ENCODE measurements around the gene UBASH3A.

The UBASH3A gene, protein sequence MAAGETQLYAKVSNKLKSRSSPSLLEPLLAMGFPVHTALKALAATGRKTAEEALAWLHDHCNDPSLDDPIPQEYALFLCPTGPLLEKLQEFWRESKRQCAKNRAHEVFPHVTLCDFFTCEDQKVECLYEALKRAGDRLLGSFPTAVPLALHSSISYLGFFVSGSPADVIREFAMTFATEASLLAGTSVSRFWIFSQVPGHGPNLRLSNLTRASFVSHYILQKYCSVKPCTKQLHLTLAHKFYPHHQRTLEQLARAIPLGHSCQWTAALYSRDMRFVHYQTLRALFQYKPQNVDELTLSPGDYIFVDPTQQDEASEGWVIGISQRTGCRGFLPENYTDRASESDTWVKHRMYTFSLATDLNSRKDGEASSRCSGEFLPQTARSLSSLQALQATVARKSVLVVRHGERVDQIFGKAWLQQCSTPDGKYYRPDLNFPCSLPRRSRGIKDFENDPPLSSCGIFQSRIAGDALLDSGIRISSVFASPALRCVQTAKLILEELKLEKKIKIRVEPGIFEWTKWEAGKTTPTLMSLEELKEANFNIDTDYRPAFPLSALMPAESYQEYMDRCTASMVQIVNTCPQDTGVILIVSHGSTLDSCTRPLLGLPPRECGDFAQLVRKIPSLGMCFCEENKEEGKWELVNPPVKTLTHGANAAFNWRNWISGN

DNA sequence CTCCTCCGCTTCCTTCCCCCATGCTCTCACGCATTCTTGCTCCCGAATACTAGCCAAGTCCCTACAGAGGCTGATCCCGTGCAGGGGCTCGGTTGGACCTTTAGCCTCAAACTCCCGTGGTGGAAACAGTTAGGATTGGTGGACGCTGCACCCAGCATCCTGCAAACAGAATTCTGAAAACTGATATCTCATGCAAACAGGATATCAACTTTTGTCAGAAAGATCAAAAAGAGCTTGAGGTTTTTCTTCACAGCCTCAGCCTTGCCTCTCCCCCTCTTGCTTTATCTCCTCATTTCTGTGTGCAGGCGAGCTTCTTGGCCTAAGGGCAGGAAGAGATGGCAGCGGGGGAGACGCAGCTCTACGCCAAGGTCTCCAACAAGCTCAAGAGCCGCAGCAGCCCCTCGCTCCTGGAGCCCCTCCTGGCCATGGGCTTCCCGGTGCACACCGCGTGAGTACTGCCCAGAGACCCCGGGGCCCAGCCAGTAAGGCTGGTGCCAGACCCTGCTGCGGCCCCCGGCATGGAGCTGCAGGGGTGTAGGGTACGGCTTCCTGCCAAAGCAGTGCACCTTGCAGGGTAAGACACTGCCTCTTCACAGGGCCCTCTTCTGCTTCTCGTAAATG, at the start of gene UBASH3A:
Gene UBASH3A, plus strand, starts transcription at position 292 of the 621 bp plus-strand sequence. Its CDS starts 44 bp downstream, at position 336.
- H3K4me1 ChIP-seq (ENCODE audit: insufficient read depth, insufficient read length) = peaks cover 6% of the 10 kb centered on the region
- no peak within 1 kb of the TSS for H3K4me3 ChIP-seq (ENCODE audit: insufficient read length, low read depth)
- peaks cover 9% of the 10 kb centered on the region for H3K9me3 ChIP-seq (ENCODE audit: insufficient read depth, low read length)
- H3K36me3 ChIP-seq (ENCODE audit: insufficient read depth, insufficient read length, low read length) = no peaks in the 10 kb centered on the region
- peaks cover 2% of the 10 kb centered on the region for H3K27me3 ChIP-seq (ENCODE audit: insufficient read depth, insufficient read length)
- H3K9ac ChIP-seq (ENCODE audit: insufficient read length, low read depth) = no peak within 1 kb of the TSS
- TF ChIP-seq ZNF274 (IDR thresholded peaks at IDR 0.05; ENCODE audit: low read depth, low read length) (no peak), SUZ12 (IDR thresholded peaks at IDR 0.05; ENCODE audit: extremely low read depth, insufficient read depth, insufficient read length) (no peak), YY1 (IDR thresholded peaks at IDR 0.05; ENCODE audit: insufficient read depth, insufficient read length) (no peak)
- no peak for DNase-seq (ENCODE audit: low read depth, low spot score)

DNA sequence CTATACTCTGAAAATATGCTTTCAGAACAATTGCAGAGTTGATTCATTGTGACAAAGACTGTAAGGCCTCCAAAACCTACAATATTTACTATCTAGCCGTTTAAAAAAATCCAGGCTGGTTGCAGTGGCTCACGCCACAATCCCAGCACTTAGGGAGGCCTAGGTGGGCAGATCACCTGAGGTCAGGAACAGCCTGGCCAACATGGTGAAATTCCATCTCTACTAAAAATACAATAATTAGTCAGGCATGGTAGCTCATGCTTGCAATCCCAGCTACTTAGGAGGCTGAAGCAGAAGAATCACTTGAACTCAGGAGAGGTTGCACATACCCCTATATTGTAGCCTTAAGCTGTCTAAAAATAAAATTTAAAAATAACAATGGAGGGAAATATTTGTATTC, 47.7 kb upstream of the UBASH3A start:
- no peaks in the 10 kb centered on the region for H3K27me3 ChIP-seq (ENCODE audit: insufficient read depth, insufficient read length)
- no peak for TF ChIP-seq ZNF274 (IDR thresholded peaks at IDR 0.05; ENCODE audit: low read depth, low read length)
- TF ChIP-seq SUZ12 (IDR thresholded peaks at IDR 0.05; ENCODE audit: extremely low read depth, insufficient read depth, insufficient read length) = no peak
- no peak for TF ChIP-seq YY1 (IDR thresholded peaks at IDR 0.05; ENCODE audit: insufficient read depth, insufficient read length)

DNA sequence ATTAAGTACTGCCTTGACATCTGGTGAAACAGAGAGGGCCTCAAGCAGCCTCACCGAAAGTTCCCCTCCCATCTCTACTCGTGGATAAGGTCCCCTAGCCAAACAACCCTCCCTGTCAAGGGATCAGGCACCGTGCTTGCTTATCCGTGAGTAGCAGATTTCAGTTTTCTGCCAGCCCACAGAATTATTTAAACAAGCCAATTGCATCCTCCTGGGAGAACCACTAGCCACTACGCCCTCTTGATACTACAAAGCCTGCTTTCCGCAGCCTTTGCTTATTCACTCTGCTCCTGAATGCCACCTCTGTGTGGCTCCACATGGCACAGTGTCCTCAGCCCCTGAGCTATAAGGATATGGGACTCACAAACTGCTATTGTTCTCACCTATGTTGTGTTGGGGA, 47.1 kb upstream of the UBASH3A start:
- Histone ChIP-seq H3K9me3 (ENCODE audit: insufficient read depth, low read length) (peaks cover 8% of the 10 kb centered on the region; the same call in 1 of the 2 replicates), H3K4me1 (ENCODE audit: insufficient read depth, insufficient read length) (peaks cover 2% of the 10 kb centered on the region), H3K4me3 (ENCODE audit: insufficient read length, low read depth) (no peak overlapping the region), H3K27me3 (ENCODE audit: insufficient read depth, insufficient read length) (no peaks in the 10 kb centered on the region), H3K9ac (ENCODE audit: insufficient read length, low read depth) (no peak overlapping the region), H3K36me3 (ENCODE audit: insufficient read depth, insufficient read length, low read length) (no peaks in the 10 kb centered on the region)
- no peak for TF ChIP-seq ZNF274 (IDR thresholded peaks at IDR 0.05; ENCODE audit: low read depth, low read length)
- TF ChIP-seq YY1 (IDR thresholded peaks at IDR 0.05; ENCODE audit: insufficient read depth, insufficient read length) = no peak
- TF ChIP-seq SUZ12 (IDR thresholded peaks at IDR 0.05; ENCODE audit: extremely low read depth, insufficient read depth, insufficient read length) = no peak
- DNase-seq (ENCODE audit: low read depth, low spot score) = no peak

More for the DNA sequence above, 47.7 kb upstream of the UBASH3A start:
- Histone ChIP-seq H3K36me3 (ENCODE audit: insufficient read depth, insufficient read length, low read length) (no peaks in the 10 kb centered on the region), H3K4me3 (ENCODE audit: insufficient read length, low read depth) (no peak overlapping the region), H3K9ac (ENCODE audit: insufficient read length, low read depth) (no peak overlapping the region), H3K9me3 (ENCODE audit: insufficient read depth, low read length) (peaks cover 8% of the 10 kb centered on the region; the same call in 1 of the 2 replicates), H3K4me1 (ENCODE audit: insufficient read depth, insufficient read length) (peaks cover 2% of the 10 kb centered on the region)
- DNase-seq (ENCODE audit: low read depth, low spot score) = no peak

DNA sequence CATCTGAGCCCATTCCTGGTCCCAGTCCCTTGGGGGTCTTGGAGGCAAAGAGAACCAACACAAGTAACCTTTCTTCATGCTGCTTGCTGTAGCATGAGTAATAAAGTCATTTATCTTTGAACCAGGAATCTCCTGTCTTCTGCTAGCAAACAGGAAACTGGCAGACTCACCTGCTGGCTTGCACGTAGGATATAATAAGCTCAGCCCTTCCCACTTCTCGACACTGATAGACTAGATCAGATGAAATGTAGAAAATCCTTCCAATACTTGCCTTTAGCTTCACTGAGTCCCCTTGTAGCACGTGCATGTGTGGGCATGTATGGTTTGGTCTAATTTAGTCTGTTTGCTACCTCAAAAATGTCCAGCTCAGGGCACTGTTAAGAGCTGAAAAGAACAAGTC, 46.4 kb upstream of the UBASH3A start:
- no peak for DNase-seq (ENCODE audit: low read depth, low spot score)
- TF ChIP-seq ZNF274 (IDR thresholded peaks at IDR 0.05; ENCODE audit: low read depth, low read length) (no peak), SUZ12 (IDR thresholded peaks at IDR 0.05; ENCODE audit: extremely low read depth, insufficient read depth, insufficient read length) (no peak), YY1 (IDR thresholded peaks at IDR 0.05; ENCODE audit: insufficient read depth, insufficient read length) (no peak)
- H3K4me1 ChIP-seq (ENCODE audit: insufficient read depth, insufficient read length) = peaks cover 2% of the 10 kb centered on the region
- no peaks in the 10 kb centered on the region for H3K36me3 ChIP-seq (ENCODE audit: insufficient read depth, insufficient read length, low read length)
- no peak overlapping the region for H3K9ac ChIP-seq (ENCODE audit: insufficient read length, low read depth)
- H3K27me3 ChIP-seq (ENCODE audit: insufficient read depth, insufficient read length) = no peaks in the 10 kb centered on the region
- H3K9me3 ChIP-seq (ENCODE audit: insufficient read depth, low read length) = peaks cover 8% of the 10 kb centered on the region; the same call in 1 of the 2 replicates
- H3K4me3 ChIP-seq (ENCODE audit: insufficient read length, low read depth) = no peak overlapping the region

DNA sequence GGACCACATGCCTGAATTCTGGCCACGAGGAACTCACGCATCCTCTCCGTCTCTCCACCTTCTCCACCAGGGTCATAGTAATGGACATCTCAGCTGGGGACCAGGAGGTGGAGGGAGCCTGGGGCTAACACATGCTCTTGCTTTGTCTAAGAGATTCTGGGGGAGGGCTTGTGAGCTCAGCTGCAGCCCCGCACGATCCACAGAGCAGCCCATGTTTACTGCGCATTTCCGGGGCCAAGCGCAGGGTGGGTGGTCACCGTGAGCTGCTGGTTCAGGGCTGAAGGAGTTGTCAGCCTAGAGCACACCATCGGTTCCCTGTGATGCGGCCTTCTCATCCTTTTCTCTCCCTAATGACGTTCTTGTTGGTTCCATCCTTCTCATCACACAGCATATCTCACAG, 45.4 kb upstream of the UBASH3A start:
- no peak for TF ChIP-seq YY1 (IDR thresholded peaks at IDR 0.05; ENCODE audit: insufficient read depth, insufficient read length)
- TF ChIP-seq ZNF274 (IDR thresholded peaks at IDR 0.05; ENCODE audit: low read depth, low read length) = no peak
- no peak for TF ChIP-seq SUZ12 (IDR thresholded peaks at IDR 0.05; ENCODE audit: extremely low read depth, insufficient read depth, insufficient read length)
- Histone ChIP-seq H3K4me1 (ENCODE audit: insufficient read depth, insufficient read length) (peaks cover 3% of the 10 kb centered on the region), H3K36me3 (ENCODE audit: insufficient read depth, insufficient read length, low read length) (no peaks in the 10 kb centered on the region), H3K9me3 (ENCODE audit: insufficient read depth, low read length) (peaks cover 8% of the 10 kb centered on the region; the same call in 1 of the 2 replicates), H3K4me3 (ENCODE audit: insufficient read length, low read depth) (no peak overlapping the region), H3K27me3 (ENCODE audit: insufficient read depth, insufficient read length) (no peaks in the 10 kb centered on the region), H3K9ac (ENCODE audit: insufficient read length, low read depth) (no peak overlapping the region)
- no peak for DNase-seq (ENCODE audit: low read depth, low spot score)

DNA sequence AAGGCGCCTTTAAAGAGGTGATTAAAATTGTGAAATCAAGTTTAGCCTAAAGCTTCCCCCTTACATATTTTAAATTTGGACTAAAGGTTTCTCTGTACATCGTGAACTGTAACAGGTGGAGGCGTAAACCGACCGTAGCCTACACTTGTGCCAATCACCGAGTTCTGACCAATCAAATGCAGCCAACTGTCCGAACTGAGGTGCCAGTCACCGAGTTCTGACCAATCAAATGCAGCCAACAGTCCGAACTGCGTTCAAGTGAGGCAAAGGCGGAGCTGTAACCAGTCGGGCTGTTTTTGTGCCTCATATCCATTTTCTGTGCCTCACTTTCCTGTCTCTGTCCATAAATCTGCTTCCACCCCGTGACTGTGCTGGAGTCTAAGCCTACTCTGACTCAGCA, 44.8 kb upstream of the UBASH3A start:
- no peak for DNase-seq (ENCODE audit: low read depth, low spot score)

More for the DNA sequence above, 44.8 kb upstream of the UBASH3A start:
- no peak overlapping the region for H3K4me3 ChIP-seq (ENCODE audit: insufficient read length, low read depth)
- H3K4me1 ChIP-seq (ENCODE audit: insufficient read depth, insufficient read length) = peaks cover 4% of the 10 kb centered on the region
- peaks cover 8% of the 10 kb centered on the region; the same call in 1 of the 2 replicates for H3K9me3 ChIP-seq (ENCODE audit: insufficient read depth, low read length)
- TF ChIP-seq YY1 (IDR thresholded peaks at IDR 0.05; ENCODE audit: insufficient read depth, insufficient read length) (no peak), ZNF274 (IDR thresholded peaks at IDR 0.05; ENCODE audit: low read depth, low read length) (no peak), SUZ12 (IDR thresholded peaks at IDR 0.05; ENCODE audit: extremely low read depth, insufficient read depth, insufficient read length) (no peak)
- no peak overlapping the region for H3K9ac ChIP-seq (ENCODE audit: insufficient read length, low read depth)
- no peaks in the 10 kb centered on the region for H3K27me3 ChIP-seq (ENCODE audit: insufficient read depth, insufficient read length)
- no peaks in the 10 kb centered on the region for H3K36me3 ChIP-seq (ENCODE audit: insufficient read depth, insufficient read length, low read length)
